Smooth muscle cell (in vitro differentiated cells): Measurements from ENCODE around the gene NR3C2. TPM values are rescaled to one million over a fixed set of nuclear protein-coding genes. Genes with fewer than 3 reads are reported as not detected.

Experiments
- DNase-seq: peaks from one replicate; lab custom pipeline; 2025; ENCODE audit not compliant: unreplicated experiment; lab: John Stamatoyannopoulos, UW
- H2AFZ ChIP-seq: fragments of 200-600 bp; sonication (generic); 2 replicates; pipeline ENCODE4 v1.6.0; 2016; ENCODE audit warnings: antibody characterized with exemption, low read depth, mild to moderate bottlenecking
- H3F3A ChIP-seq: fragments of 200-600 bp; sonication (generic); 2 replicates; pipeline ENCODE4 v1.6.0; 2017; ENCODE audit warnings: antibody characterized with exemption, low read depth
- H3K27ac ChIP-seq: fragments of 200-600 bp; sonication (generic); 2 replicates; pipeline ENCODE4 v1.5.1; 2016; ENCODE audit warnings: low read depth, mild to moderate bottlenecking
- H3K27me3 ChIP-seq: fragments of 200-600 bp; sonication (generic); 2 replicates; pipeline ENCODE4 v1.6.1; 2016; ENCODE audit warnings: low read depth, mild to moderate bottlenecking
- H3K36me3 ChIP-seq: fragments of 200-600 bp; sonication (generic); 2 replicates; pipeline ENCODE4 v1.5.1; 2016; ENCODE audit warnings: low read depth
- H3K4me1 ChIP-seq: fragments of 200-600 bp; sonication (generic); 2 replicates; pipeline ENCODE4 v1.5.1; 2016; ENCODE audit warnings: low read depth
- H3K4me2 ChIP-seq: fragments of 200-600 bp; sonication (generic); 2 replicates; pipeline ENCODE4 v1.6.0; 2016; ENCODE audit warnings: mild to moderate bottlenecking
- H3K4me3 ChIP-seq: fragments of 200-600 bp; sonication (generic); 2 replicates; pipeline ENCODE4 v1.5.1; 2016; ENCODE audit warnings: mild to moderate bottlenecking
- H3K79me2 ChIP-seq: fragments of 200-600 bp; sonication (generic); 2 replicates; pipeline ENCODE4 v1.6.0; 2016; ENCODE audit warnings: low read depth, mild to moderate bottlenecking
- H3K9ac ChIP-seq: fragments of 200-600 bp; sonication (generic); 2 replicates; pipeline ENCODE4 v1.6.0; 2016; ENCODE audit warnings: low read depth
- H3K9me3 ChIP-seq: fragments of 200-600 bp; sonication (generic); replicated peaks from 2 replicates; pipeline ENCODE4 v1.5.1; 2016; ENCODE audit warnings: low read depth
- H4K20me1 ChIP-seq: fragments of 200-600 bp; sonication (generic); 2 replicates; pipeline ENCODE4 v1.6.0; 2016; ENCODE audit warnings: low read depth
- CTCF ChIP-seq: fragments of 200-600 bp; sonication (generic); IDR thresholded peaks from 2 replicates; pipeline ENCODE4 v1.5.1; 2017; ENCODE audit warnings: borderline replicate concordance, mild to moderate bottlenecking, antibody characterized with exemption; ENCODE audit not compliant: insufficient read depth, poor library complexity, severe bottlenecking
- WGBS: methylation state at CpG from one replicate; pipeline ENCODE4 v1.1.7; 2016; ENCODE audit warnings: low lambda C conversion rate; 5-methylcytosine and 5-hydroxymethylcytosine counted together
- polyA plus RNA-seq: library from polyadenylated mRNA; unstranded; fragments of >200 nt; fragmentation: Nextera tagmentation; extraction: Ambion mirVana; gene quantifications from 2 replicates; pipeline ENCODE4 v1.2.1, GENCODE V29; 2016
- total RNA-seq: library from RNA; depleted of rRNA; stranded (reverse); fragments of >200 nt; gene quantifications from 2 replicates; pipeline ENCODE4 v1.2.3, GENCODE V29; 2014

Gene NR3C2
- total and polyA plus RNA-seq, 2 experiments from 2014 or later, result 0.09 TPM; not detected in 1

- Histone ChIP-seq H4K20me1 (no peaks in the 10 kb centered on the region), H3K4me1 (peaks cover 4% of the 10 kb centered on the region), H3K27me3 (no peaks in the 10 kb centered on the region), H3K4me2 (no peak overlapping the region), H3F3A (no peaks in the 10 kb centered on the region), H3K36me3 (no peaks in the 10 kb centered on the region), H3K4me3 (no peak overlapping the region), H3K27ac (no peak overlapping the region), H3K9me3 (no peaks in the 10 kb centered on the region), H2AFZ (no peak overlapping the region), H3K79me2 (no peaks in the 10 kb centered on the region), H3K9ac (no peak overlapping the region)
- 96% methylated on average over 11 of the region's 11 CpGs for WGBS
- DNase-seq, result no peak
- no peak for TF ChIP-seq CTCF
Measured at GRCh38 chr4:148069086-148069894, 372.9 kb downstream of the NR3C2 start.

GRCh38 chr4:148068065-148068911, 373.9 kb downstream of the NR3C2 start:
- WGBS, result 81% methylated on average over 13 of the region's 13 CpGs
- Histone ChIP-seq H3K79me2 (no peaks in the 10 kb centered on the region), H2AFZ (no peak overlapping the region), H3K27ac (no peak overlapping the region), H3K9me3 (no peaks in the 10 kb centered on the region), H3K4me2 (no peak overlapping the region), H3K27me3 (no peaks in the 10 kb centered on the region), H3K4me3 (no peak overlapping the region), H3K9ac (no peak overlapping the region), H3F3A (no peaks in the 10 kb centered on the region), H3K36me3 (no peaks in the 10 kb centered on the region), H3K4me1 (peaks cover 4% of the 10 kb centered on the region), H4K20me1 (no peaks in the 10 kb centered on the region)
- DNase-seq, result no peak
- TF ChIP-seq CTCF, result no peak

DNA sequence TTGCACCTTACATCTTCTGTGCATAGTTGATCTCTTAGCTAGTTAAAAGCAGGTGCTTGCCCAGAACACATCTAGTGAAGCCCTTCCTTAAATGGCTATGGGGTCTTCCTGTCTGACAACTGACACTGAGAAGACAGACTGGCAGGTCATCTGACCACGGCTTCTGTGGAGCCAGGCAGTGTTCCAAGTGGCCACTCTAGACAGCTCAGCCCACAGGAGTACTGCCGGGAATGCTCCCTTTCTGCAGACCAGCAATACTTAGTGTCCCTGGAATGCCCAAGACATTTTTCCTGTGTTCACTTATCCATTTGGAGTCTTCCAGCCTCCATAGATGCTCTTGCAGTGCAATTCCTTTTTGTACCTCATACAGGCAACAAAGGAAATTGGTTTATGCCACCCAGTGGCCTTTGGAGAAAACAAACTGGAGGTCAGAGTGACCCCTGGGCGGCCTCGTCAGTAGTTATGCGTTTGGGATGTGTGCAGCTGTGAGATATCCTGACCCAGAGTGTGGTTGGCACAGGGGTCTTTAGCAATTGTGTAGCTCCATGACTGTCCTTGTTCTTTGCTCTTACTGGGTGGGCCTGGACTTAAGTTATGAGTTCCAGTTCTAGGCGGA, 374.8 kb downstream of the NR3C2 start:
- Histone ChIP-seq H3K27ac (no peak overlapping the region), H3K9ac (no peak overlapping the region), H2AFZ (no peak overlapping the region), H3K79me2 (no peaks in the 10 kb centered on the region), H3K4me3 (no peak overlapping the region), H3K27me3 (no peaks in the 10 kb centered on the region), H3K4me1 (peaks cover 4% of the 10 kb centered on the region), H4K20me1 (peaks cover 4% of the 10 kb centered on the region), H3K9me3 (no peaks in the 10 kb centered on the region), H3K4me2 (no peak overlapping the region), H3F3A (no peaks in the 10 kb centered on the region), H3K36me3 (no peaks in the 10 kb centered on the region)
- DNase-seq, result no peak
- WGBS, result 88% methylated on average over 6 of the region's 6 CpGs
- no peak for TF ChIP-seq CTCF
